ENCODE data around the gene B4GALT3. TPM values are rescaled to one million over a fixed set of nuclear protein-coding genes. Genes with fewer than 3 reads are reported as not detected.

Gene B4GALT3
- total and polyA plus RNA-seq, 12 donors: 21.9 to 38.8 (median 29.8) TPM

DNA sequence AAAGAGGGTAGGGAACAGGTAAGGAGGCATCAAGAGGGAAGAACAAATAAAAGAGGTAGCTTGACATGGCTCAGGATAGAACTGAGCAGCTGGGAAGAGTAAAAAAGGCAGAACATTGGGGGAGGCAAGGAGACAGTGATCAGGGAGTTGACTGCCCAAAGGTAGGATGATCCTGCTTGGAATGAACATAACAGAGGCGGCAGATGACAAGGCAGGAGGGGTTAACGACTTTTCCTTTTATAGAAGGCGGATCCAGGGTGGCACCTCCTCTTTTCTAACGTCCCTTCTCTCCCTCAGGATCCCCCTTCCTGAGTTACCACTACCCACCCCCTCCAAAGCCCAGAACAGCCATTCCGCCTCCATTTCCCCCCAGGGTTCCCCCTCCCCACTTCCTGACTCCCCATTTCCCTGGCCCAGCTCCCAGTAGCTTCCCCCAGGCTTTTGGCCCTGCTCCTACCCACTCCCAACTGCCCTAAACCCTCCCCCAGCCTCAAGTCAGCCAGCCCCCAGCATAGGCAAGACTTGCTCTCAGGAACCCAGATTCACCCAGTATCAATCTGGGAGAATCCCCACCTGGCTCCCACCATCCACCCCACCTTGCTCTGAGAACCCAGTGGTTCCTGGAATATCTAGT, 22.3 kb upstream of the B4GALT3 start:
- Histone ChIP-seq H3K27me3 (no peaks in the 10 kb centered on the region), H3K4me3 (no peak overlapping the region), H3K4me1 (replicated peaks in 1 of 2) (peaks cover 35 to 71% of the 10 kb centered on the region in 2 donors), H3K36me3 (replicated peaks in 1 of 2) (peaks cover 0 to 13% of the 10 kb centered on the region in 2 donors), H3K27ac (peak overlapping the region in 4 of 5 donors; percentile 86 to 99 (median 95)), H3K9me3 (replicated peaks in 1 of 3) (no peaks in the 10 kb centered on the region)
- 48 to 73% (median 60%) methylated on average over 5 of the region's 5 CpGs for WGBS, 4 donors
- peak in 1 of 7 donors; percentile 19 for DNase-seq
- intact Hi-C loops (cut with DNase I): loop anchor here (10.0 kb wide), 2 partner anchors 175 to 185 kb away; no protein-coding TSS in a partner anchor
- no peak for TF ChIP-seq POLR2A (IDR thresholded peaks at IDR 0.05)
- TF ChIP-seq, protein P1, sequence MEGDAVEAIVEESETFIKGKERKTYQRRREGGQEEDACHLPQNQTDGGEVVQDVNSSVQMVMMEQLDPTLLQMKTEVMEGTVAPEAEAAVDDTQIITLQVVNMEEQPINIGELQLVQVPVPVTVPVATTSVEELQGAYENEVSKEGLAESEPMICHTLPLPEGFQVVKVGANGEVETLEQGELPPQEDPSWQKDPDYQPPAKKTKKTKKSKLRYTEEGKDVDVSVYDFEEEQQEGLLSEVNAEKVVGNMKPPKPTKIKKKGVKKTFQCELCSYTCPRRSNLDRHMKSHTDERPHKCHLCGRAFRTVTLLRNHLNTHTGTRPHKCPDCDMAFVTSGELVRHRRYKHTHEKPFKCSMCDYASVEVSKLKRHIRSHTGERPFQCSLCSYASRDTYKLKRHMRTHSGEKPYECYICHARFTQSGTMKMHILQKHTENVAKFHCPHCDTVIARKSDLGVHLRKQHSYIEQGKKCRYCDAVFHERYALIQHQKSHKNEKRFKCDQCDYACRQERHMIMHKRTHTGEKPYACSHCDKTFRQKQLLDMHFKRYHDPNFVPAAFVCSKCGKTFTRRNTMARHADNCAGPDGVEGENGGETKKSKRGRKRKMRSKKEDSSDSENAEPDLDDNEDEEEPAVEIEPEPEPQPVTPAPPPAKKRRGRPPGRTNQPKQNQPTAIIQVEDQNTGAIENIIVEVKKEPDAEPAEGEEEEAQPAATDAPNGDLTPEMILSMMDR (IDR thresholded peaks at IDR 0.05): no peak

DNA sequence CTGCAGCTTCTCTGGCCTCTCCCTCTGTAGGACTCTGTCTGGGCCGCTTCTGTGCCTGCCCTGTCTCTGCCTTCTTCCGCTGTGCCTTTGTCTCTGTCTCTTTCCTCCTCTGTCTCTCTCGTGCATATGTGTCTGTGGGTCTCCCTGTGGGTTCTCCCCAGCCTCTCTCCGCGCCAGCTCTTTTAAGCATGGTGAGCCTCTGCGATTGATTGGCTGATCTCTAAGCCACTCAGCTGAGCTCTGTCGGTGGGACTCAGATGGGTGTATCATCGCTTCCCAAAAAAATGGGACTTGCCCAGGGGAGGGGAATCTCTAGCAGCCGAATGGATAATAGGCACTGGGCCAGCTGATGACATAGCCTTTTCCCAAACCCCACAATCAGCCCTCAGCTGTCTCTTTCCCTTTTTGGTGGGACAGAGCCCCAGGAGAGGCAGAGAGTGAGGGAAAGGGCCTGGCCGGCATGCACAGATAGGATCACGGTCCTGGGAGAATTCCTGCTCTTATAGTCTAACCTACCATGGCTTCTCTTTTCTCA, 21.7 kb upstream of the B4GALT3 start, which contains the start of gene ADAMTS4:
ADAMTS4 (minus strand) TSS at position 158 of the 535 bp plus-strand sequence. CDS start 427 bp downstream, outside the sequence.
- Histone ChIP-seq H3K4me1 (replicated peaks in 1 of 2) (peaks cover 35 to 71% of the 10 kb centered on the region in 2 donors), H3K4me3 (peak within 1 kb of the TSS in 1 of 4 donors; percentile 37), H3K9me3 (replicated peaks in 1 of 3) (no peaks in the 10 kb centered on the region), H3K27me3 (no peaks in the 10 kb centered on the region), H3K27ac (peak within 1 kb of the TSS in 4 of 5 donors; percentile 86 to 99 (median 95)), H3K36me3 (replicated peaks in 1 of 2) (peaks cover 0 to 6% of the 10 kb centered on the region in 2 donors)
- WGBS, 4 donors: 59 to 69% (median 63%) methylated on average over 11 of the region's 11 CpGs
- DNase-seq: peak in 6 of 7 donors; percentile 46 to 82 (median 64)
- intact Hi-C loops (cut with DNase I): loop anchor here (10.0 kb wide), 2 partner anchors 176 to 186 kb away; no protein-coding TSS in a partner anchor
- TF ChIP-seq, protein P1 (IDR thresholded peaks at IDR 0.05): no peak
- peak; percentile 46 to 74 for TF ChIP-seq POLR2A (IDR thresholded peaks at IDR 0.05)

DNA sequence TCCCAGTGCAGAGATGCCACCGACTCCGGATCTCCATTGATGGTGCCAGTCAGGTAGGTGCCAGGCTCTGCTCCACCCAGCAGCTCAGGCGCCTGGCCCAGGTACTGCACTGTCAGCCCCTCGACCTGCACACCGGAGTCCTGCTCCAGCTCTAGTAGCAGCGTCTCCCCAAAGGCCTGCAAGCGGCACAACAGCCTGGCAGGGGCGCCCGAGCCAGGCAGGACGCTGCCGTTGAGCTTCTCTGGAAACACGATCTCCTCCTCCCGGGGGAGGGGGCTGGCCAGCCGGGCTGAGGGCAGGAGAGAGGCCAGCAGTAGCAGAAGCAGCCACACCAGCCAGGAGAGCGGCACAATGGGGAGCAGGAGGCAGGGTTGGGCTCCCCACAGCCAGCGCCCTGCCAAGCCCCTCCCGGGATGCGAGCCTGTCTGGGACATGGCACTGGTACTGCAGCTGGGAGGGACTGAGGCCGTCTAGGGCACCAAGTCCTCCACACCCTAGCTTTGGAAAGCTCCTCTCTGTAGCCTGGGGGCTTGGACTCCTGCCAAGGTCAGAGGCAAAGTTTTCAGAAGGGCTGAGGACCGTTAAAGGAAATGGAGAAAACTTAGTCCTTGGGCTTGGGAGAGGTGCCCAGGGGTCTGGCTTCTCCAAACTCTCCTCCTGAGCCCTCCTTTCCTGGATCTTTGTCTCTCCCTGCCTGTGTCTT, 21.0 kb upstream of the B4GALT3 start:
- peak overlapping the region in 1 of 4 donors; percentile 37 for H3K4me3 ChIP-seq
- DNase-seq: peak in 4 of 7 donors; percentile 48 to 52 (median 50)
- H3K36me3 ChIP-seq (replicated peaks in 1 of 2): no peaks in the 10 kb centered on the region
- 20 to 32% (median 31%) methylated on average over 3 to 20 of the region's 20 CpGs for WGBS, 4 donors
- intact Hi-C loops (cut with DNase I): loop anchor here (10.0 kb wide), 2 partner anchors 176 to 186 kb away; no protein-coding TSS in a partner anchor
- TF ChIP-seq POLR2A (IDR thresholded peaks at IDR 0.05): no peak
- TF ChIP-seq, protein P1 (IDR thresholded peaks at IDR 0.05): peak in 1 of 6 experiments; percentile 7
- H3K27ac ChIP-seq: peak overlapping the region in 4 of 5 donors; percentile 6 to 99 (median 95)
- no peaks in the 10 kb centered on the region for H3K27me3 ChIP-seq
- H3K4me1 ChIP-seq (replicated peaks in 1 of 2): peaks cover 31 to 71% of the 10 kb centered on the region in 2 donors
- no peaks in the 10 kb centered on the region for H3K9me3 ChIP-seq (replicated peaks in 1 of 3)
